Measurements from ENCODE around the gene CD4.

CD4 gene

DNA sequence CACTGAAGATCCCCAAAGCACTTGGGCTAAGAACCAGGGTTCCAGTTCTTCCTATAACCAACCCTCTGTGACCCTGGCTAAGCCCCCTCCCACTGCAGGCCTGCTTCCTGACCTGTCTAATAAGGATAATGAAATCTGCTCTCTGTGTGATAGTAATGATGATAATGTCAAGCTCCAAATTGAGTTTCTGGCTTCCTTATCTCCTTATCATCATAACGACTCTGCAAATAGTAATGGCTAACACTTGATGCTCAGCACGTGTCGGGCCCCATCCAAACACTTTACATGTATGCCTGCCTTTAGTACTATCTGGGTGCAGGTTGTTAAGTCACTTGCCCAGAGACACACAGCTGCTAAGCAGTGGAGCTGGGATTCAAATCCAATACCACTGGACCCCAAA, 27.3 kb downstream of the CD4 start:
- no peak for DNase-seq (ENCODE audit: low read depth)

DNA sequence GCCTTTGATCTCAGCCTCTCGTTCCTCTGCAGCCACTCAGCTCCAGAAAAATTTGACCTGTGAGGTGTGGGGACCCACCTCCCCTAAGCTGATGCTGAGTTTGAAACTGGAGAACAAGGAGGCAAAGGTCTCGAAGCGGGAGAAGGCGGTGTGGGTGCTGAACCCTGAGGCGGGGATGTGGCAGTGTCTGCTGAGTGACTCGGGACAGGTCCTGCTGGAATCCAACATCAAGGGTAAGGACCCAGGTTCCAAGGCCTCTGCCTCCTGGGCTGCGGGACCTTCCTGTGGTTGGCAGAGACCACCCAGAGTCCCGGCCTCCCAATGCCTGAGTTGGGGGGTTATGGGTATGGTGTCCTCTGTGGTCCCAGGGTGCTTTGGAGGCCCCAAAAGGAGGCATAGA, 27.8 kb downstream of the CD4 start:
- no peak for DNase-seq (ENCODE audit: low read depth)

DNA sequence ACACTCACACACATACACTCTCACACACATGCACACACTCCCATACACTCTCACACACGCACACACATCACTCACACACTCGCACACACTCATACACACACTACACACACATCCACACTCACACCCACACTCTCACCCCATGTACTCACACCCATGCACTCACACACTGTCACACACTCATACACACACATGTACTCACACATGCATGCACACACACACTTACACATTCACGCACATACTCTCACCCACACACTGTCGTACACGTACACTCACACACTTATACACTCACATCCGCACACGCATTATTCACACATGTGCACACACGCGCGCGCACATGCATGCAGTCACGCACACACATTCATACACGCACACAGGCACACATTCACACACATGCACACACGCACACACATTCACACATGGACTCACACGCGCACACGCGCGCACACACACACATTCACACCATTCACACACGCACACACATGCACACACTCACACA, 28.4 kb downstream of the CD4 start:
- DNase-seq (ENCODE audit: low read depth) = no peak

DNA sequence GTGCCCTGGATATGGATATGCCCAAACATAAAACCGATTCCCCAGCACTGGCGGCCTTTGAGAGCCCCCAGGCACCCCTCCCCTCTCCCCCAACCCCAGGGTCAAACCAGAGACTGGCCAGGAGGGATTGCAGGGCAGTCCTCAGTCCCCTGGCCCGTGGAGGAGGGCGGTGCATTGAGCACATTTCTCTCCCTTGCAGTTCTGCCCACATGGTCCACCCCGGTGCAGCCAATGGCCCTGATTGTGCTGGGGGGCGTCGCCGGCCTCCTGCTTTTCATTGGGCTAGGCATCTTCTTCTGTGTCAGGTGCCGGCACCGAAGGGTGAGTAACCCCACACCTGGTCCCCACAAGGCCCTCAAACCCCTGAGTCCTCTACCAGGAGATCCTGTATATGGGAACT, 28.9 kb downstream of the CD4 start:
- no peak for DNase-seq (ENCODE audit: low read depth)

DNA sequence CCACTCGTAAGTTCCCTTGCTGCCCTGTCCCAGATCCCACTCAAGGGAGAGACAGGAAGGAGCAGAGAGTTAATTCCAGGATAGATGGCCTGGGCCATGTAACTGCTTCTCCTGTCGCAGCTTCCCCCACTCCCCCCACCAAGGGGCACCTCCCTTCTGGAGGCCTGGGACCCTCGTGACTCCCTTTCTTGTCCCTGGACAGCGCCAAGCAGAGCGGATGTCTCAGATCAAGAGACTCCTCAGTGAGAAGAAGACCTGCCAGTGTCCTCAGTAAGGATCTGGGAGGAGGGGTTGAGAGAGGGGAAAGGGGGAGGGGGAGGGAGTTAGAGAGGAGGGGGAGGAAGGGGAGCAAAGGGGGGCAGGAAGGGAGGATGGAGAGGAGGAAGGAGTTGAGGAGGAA, 29.3 kb downstream of the CD4 start:
- no peak for DNase-seq (ENCODE audit: low read depth)

DNA sequence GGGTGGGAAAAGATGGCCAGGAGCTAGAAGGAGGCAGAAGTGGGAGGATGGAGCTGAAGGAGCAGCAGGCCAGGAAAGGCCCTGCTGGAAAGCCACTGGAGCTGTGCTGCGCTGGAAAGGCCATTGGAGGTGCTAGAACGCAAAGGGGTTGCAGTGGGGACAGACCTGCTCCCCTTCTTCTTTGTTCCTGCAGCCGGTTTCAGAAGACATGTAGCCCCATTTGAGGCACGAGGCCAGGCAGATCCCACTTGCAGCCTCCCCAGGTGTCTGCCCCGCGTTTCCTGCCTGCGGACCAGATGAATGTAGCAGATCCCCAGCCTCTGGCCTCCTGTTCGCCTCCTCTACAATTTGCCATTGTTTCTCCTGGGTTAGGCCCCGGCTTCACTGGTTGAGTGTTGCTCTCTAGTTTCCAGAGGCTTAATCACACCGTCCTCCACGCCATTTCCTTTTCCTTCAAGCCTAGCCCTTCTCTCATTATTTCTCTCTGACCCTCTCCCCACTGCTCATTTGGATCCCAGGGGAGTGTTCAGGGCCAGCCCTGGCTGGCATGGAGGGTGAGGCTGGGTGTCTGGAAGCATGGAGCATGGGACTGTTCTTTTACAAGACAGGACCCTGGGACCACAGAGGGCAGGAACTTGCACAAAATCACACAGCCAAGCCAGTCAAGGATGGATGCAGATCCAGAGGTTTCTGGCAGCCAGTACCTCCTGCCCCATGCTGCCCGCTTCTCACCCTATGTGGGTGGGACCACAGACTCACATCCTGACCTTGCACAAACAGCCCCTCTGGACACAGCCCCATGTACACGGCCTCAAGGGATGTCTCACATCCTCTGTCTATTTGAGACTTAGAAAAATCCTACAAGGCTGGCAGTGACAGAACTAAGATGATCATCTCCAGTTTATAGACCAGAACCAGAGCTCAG, 30.0 kb downstream of the CD4 start:
- no peak for DNase-seq (ENCODE audit: low read depth)

DNA sequence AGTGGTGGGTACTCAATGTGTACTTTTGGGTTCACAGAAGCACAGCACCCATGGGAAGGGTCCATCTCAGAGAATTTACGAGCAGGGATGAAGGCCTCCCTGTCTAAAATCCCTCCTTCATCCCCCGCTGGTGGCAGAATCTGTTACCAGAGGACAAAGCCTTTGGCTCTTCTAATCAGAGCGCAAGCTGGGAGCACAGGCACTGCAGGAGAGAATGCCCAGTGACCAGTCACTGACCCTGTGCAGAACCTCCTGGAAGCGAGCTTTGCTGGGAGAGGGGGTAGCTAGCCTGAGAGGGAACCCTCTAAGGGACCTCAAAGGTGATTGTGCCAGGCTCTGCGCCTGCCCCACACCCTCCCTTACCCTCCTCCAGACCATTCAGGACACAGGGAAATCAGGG, 30.8 kb downstream of the CD4 start:
- DNase-seq (ENCODE audit: low read depth) = no peak

DNA sequence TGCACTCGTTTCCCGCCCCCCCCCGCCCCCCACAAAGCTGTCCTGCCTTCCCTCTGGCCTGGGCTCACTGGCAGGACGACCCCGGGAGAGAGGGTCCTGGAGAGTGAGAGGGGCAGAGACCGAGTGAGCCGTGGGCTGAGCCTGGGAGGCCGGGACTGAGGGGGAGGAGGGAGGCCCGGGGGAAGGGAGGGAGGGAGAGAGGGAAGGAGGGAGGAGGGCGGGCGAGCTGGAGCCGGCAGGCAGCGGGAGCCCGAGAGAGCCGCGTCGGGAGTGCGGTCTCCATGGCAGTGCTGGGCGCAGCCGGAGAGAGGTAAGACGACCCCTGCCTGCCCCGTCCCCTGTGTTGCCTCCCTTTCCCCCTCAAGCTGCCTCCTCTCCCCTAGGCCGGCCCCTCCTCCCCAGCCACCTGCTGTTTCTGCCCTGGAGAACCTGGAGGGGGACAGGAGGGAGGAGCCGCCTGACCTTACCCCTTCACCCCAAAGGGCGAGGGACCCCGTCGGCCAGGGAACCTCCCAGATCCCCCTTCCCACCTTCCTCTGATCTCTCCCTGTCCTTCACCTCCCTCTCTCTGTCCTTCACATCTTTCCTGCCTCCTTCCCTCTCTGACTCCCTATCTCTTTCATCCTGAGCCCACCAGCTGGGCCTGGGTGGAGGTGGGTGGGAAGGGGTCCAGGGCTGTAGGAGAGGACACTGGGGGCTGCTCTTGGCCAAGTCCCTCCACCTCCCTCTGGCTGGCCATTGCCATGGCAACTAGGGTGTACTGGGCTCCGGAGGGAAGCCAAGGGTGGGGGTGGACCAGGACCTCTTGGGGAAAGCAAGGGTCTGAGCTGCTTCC, 32.5 kb downstream of the CD4 start, which contains the start of gene GPR162:
Gene GPR162, plus strand, starts transcription at position 231 of the 835 bp plus-strand sequence. CDS start 2,078 bp downstream, outside the sequence.
- DNase-seq (ENCODE audit: low read depth) = no peak

DNA sequence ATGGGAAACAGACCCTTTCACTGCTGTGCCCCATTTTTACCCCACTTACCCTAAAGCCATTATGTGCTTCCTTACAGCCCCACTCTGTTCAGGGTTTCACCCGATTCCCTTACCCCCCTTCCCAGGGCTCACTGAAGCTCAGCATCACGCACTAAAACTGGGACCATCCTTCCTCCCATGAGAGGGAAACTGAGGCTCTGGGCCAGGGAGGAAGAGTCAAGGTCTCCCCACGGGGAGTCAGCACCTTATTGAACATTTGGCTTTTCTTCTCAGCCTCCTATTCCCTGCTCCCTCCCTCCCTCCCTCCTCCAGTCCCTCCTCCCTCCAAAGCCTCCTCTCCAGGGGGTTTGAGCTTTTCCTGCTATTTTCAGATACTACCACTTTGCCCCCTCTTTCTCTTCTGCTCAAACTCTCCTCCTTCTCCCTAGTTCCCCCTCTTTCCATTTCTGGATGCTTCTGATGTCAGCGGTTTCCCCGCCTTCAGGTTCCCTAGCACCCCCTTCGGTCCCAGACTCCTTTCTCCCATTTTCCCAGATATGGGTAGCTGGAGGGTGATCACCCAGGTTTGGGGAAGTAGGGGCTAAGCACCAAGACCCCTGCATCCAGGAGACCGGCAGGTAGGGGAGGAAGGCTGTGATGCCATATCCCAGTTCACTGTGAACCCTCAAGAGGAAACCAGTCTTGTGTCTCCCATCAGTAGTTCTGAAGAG, 33.3 kb downstream of the CD4 start:
- no peak for DNase-seq (ENCODE audit: low read depth)

DNA sequence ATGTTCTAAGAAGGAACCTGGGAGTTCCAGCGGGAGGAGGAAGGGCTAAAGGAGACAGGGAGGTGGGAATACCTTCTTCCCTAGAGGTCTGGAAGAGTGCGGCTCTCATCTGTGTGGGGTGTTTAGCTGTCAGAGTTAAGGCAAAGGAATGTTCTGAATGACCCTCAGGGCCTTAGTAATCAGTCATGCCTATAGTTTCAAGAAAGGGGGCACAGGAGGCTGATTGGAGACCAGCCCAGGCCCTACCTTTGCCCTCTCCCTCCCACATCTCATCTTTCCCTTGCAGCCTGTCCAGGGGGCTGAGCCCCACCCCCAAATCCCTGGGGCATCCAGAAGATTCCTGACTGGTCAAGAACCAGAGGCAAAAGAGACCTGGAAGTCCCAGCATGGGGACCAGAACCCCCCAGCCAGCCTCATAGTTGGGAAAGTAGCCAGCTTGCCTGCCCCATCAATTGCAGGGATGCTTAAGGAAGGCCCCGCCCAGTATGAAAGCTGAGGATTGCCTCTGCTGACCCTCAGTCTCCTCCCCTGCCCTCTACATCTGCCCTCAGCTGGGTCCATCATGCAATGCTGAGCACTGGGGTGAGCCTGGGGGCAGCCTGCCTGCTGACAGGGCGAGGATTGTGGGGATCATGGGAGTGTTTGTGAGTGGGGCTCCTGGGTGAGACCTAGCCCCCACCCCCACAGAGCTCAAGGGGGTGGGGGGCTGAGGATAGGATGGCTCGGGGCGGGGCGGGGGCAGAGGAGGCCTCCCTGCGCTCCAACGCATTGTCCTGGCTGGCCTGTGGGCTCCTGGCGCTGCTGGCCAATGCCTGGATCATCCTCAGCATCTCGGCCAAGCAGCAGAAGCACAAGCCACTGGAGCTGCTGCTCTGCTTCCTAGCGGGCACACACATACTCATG, 34.1 kb downstream of the CD4 start:
- no peak for DNase-seq (ENCODE audit: low read depth)

DNA sequence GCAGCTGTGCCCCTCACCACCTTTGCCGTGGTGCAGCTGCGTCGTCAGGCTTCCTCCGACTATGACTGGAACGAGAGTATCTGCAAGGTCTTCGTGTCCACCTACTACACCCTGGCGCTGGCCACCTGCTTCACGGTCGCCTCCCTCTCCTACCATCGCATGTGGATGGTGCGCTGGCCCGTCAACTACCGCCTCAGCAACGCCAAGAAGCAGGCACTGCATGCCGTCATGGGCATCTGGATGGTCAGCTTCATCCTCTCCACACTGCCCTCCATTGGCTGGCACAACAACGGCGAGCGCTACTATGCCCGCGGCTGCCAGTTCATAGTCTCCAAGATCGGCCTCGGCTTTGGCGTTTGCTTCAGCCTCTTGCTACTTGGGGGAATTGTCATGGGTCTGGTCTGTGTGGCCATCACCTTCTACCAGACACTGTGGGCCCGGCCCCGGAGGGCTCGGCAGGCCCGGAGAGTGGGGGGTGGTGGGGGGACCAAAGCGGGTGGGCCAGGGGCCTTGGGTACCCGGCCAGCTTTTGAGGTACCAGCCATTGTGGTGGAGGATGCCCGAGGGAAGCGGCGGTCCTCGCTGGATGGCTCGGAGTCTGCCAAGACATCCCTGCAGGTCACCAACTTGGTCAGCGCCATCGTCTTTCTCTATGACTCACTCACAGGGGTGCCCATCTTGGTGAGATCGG, 34.9 kb downstream of the CD4 start:
- DNase-seq (ENCODE audit: low read depth) = no peak

DNA sequence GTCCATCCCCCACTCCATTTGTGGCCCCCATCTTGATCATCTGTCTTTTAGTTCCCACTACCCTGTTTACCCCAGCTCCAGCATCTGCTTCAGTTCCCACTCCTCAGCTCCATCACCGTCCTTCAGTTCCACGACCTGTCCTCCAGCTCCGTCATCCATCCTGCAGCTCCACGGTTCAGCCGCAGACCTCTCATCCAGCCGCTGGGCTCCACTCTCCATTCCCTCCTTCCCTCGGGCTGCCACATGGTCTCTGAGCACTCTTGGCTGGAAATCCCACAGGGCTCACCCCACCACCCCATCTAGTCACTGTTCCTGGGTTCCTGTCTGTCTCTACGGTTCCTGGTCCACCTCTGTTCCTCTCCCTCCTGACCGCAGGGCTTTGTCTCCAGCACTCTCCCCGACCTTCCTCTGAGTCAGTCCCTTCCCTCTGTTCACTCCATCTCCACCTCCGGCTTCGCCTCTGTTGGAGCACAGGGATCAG, 35.6 kb downstream of the CD4 start:
- DNase-seq (ENCODE audit: low read depth) = no peak

DNA sequence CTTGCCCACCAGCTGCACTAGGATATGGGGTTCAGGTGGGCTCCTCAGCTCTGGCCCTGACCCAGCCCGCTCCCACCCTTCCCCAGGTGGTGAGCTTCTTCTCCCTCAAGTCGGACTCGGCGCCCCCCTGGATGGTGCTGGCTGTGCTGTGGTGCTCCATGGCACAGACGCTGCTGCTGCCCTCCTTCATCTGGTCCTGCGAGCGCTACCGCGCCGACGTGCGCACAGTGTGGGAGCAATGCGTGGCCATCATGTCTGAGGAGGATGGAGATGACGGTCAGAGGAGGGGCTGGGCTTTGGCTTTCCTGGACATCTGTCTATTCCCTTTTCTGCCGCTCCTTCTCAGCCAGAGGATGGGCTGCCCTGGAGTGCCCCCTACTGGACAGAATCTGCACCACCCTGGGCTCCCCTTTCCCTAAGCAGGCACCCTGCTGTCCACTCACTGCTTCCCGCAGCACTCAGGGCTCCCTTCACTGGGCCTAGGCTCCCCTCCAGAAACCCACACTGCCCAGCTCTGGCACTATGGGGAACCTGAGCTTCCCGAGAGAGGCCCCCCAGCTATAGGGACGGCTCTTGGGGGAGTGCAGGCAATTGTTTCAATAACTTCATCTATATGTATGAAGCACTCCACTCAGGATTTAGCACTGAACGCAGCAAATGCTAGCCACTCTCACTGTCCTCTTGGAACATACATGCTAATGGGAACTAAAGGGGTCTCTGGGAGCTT, 36.2 kb downstream of the CD4 start:
- peak; percentile 70 for DNase-seq (ENCODE audit: low read depth)

DNA sequence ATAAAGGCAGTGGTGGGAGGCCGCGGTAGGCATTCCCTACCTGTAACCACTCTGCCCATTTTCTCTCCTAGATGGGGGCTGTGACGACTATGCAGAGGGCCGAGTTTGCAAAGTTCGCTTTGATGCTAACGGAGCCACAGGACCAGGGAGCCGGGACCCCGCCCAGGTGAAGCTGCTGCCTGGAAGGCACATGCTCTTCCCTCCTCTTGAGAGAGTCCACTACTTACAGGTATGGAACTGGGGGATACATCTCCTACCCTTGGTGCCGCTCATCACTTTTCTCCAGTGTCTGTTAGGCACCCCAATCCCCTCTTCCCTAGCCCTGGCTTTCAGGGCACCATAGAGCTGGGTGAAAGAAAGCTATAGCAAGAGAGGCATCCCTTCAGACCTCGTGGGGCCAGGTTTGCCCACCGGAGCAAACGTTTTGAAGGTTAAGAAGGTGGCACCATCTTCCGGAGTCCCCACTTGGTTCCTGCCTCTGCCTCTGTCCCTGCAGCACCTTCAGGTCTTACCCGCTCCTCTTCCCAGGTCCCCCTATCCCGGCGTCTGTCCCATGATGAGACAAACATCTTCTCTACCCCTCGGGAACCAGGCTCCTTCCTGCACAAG, 36.9 kb downstream of the CD4 start:
- no peak for DNase-seq (ENCODE audit: low read depth)

DNA sequence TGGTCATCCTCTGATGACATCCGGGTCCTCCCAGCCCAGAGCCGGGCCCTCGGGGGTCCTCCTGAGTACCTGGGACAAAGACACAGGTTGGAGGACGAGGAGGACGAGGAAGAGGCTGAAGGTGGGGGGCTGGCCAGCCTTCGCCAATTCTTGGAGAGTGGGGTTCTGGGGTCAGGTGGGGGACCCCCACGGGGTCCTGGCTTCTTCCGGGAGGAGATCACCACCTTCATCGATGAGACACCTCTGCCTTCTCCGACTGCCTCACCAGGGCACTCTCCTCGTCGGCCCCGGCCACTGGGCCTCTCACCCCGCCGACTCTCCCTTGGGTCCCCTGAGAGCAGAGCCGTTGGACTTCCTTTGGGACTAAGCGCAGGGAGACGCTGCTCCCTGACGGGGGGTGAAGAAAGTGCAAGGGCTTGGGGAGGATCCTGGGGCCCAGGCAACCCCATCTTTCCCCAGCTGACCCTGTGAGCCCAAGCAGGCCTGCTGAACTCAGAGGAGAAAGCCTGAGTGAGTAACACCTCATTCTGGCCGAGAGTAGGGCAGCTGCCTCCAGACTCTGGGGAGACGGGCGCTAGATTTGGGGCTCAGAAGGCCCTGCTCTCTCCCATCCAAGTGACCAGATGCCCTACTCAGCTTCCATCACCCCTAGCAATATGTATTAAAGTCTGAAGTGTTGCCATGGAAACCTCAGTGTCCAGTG, 37.6 kb downstream of the CD4 start:
- no peak for DNase-seq (ENCODE audit: low read depth)

DNA sequence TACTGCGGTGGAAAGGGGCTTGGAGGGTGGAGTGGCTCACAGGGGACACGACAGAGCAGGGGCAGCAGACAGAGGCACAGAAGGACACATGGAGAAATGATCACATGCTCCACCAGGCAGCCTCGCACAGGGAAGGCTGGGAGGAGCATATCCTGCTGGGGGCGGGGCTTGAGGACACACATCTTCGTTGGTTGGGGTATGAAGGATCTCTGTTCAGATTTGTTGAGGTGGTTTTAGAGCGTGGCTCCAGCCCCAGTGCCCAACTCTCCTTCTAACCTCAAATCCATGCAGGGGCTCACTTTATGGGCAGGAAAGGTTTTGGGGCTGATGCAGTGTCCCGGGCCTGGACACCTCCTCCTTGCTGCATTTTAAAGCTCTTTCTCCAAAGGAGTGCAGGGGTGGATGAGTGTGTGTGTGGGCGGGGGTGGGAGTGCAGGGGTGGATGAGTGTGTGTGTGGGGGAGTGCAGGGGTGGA, 38.1 kb downstream of the CD4 start:
- DNase-seq (ENCODE audit: low read depth) = no peak

DNA sequence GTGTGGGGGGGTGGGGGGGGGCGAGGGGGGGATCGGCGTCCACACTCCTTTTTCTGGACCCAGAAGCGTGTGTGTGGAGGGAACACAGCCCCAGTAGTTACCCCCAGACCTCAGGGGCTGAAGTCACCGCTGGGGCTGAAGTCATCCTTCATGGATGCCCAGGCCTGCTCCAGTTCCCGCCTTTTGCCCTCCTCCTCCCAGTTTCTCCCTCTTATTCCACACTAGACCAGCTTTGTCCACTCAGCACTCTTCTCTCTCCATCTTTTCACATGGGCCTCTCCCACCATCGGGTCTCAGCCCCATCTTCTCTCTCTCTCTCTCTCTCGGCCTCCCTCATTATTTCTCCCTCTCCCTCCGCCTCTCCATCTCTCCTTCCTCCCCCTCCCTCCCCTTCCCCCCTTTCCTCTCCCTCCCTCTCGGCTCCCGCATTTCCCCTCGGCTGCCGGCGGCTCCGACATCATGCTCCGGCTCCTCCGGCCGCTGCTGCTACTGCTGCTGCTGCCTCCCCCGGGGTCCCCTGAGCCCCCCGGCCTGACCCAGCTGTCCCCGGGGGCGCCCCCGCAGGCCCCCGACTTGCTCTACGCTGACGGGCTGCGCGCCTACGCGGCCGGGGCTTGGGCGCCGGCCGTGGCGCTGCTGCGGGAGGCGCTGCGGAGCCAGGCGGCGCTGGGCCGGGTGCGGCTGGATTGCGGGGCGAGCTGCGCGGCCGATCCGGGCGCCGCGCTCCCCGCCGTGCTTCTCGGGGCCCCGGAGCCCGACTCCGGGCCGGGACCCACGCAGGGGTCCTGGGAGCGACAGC, 38.9 kb downstream of the CD4 start, which contains the start of gene P3H3:
Gene P3H3, plus strand, starts transcription at position 426 of the 799 bp plus-strand sequence. Its CDS starts 34 bp downstream, at position 460.
- no peak for DNase-seq (ENCODE audit: low read depth)
